GM12891 (cell line): ENCODE measurements around the gene SLC1A6.

ENCODE experiments used
- PAX5 ChIP-seq: IDR thresholded peaks from 2 replicates; pipeline ENCODE4 v1.6.1; 2011; ENCODE audit warnings: low read length, moderate library complexity, mild to moderate bottlenecking; ENCODE audit not compliant: insufficient read depth, severe bottlenecking
- POLR2A ChIP-seq: IDR thresholded peaks from 2 replicates; pipeline ENCODE4 v1.6.1; 2011; ENCODE audit warnings: low read depth, low read length, control low read depth
- POLR2AphosphoS5 ChIP-seq: IDR thresholded peaks from 2 replicates; pipeline ENCODE4 v1.6.1; 2011; ENCODE audit warnings: low read depth, low read length, control low read depth
- SPI1 ChIP-seq: IDR thresholded peaks from 2 replicates; pipeline ENCODE4 v1.6.1; 2011; ENCODE audit warnings: low read depth, low read length, control low read depth
- TAF1 ChIP-seq: IDR thresholded peaks from 2 replicates; pipeline ENCODE4 v1.6.1; 2011; ENCODE audit warnings: low read depth, low read length, control low read depth

DNA sequence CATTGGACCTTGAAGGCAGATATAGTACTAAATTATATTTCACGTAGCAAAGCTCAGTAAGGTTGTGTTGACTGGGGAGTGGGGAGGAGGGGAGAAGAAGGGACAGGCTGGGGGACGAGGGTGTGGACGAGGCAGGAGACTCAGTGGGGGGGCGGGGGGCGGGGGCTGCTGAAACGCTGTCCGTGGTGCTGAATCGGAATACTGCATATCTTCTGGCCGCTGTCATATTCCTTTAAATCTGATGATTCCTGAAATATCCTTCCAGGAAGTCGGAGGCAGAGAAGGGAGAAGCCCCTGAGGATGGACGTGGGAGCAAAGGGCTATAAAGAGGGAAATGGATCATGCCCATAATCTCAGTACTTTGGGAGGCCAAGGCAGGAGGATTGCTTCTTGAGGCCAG is 34.9 kb upstream of the SLC1A6 start:
- no peak for TF ChIP-seq POLR2A
- TF ChIP-seq POLR2AphosphoS5: no peak
- TF ChIP-seq TAF1: no peak
- TF ChIP-seq PAX5: no peak
- TF ChIP-seq SPI1: no peak
